Pancreas (tissue), 10 donors: ENCODE results near the gene ASPDH. TPM values are rescaled to one million over a fixed set of nuclear protein-coding genes. Genes with fewer than 3 reads are reported as not detected.

Experiments
- ATAC-seq, 4 donors: fragments of 200-7000 bp; cut with Tn5 transposase; one replicate each; pipeline versions ENCODE4 v1.8.0 to v1.9.1; 2020; ENCODE audit warnings: mild to moderate bottlenecking in 4 of 4, moderate library complexity in 4 of 4
- DNase-seq, 6 donors: peaks; one replicate each; pipeline ENCODE4 v3.0.0-alpha.2; 2020
- FAIRE-seq: peaks from 2 replicates; lab custom pipeline; 2012; peaks lifted over from hg19 to GRCh38; lab: Jason Lieb, UNC
- H3K27ac ChIP-seq, 4 donors: fragments of 200-600 bp; sonication (generic); 1 replicate in 3 of 4; 2 replicates in 1 of 4; pipeline versions ENCODE4 v1.5.0 to v1.8.0; 2020
- H3K27me3 ChIP-seq, 4 donors: fragments of 200-600 bp; one replicate each; pipeline ENCODE4 v1.8.0; 2021
- H3K36me3 ChIP-seq, 3 donors: fragments of 200-600 bp; sonication (generic) in 1 of 3; one replicate each; pipeline versions ENCODE4 v1.5.0 to v1.8.0; 2020 to 2021
- H3K4me1 ChIP-seq, 3 donors: fragments of 200-600 bp; one replicate each; pipeline ENCODE4 v1.8.0; 2021
- H3K4me3 ChIP-seq, 4 donors: fragments of 200-600 bp; sonication (generic) in 2 of 4; one replicate each; pipeline versions ENCODE4 v1.5.0 to v1.8.0; 2020 to 2021
- H3K9me3 ChIP-seq, 4 donors: fragments of 200-600 bp; one replicate each; pipeline ENCODE4 v1.8.0; 2021
- CTCF ChIP-seq, 4 donors: fragments of 200-600 bp; sonication (generic) in 3 of 4; IDR thresholded peaks; one replicate each; pipeline versions ENCODE4 v1.5.0 to v1.8.0; 2021; ENCODE audit warnings: antibody characterized with exemption in 4 of 4
- WGBS, 2 donors: extraction: QIAGEN DNeasy Blood & Tissue Kit; methylation state at CpG; one replicate each; pipeline ENCODE4 v1.1.7; 2013; 5-methylcytosine and 5-hydroxymethylcytosine counted together
- intact Hi-C, 3 donors: fragments of 100-400 bp; cut with DNase I; formaldehyde crosslinking; loops; one replicate each; pipeline versions ENCODE4 v1.11.1 to v1.14.2; 2022
- polyA plus RNA-seq, 2 donors: library from polyadenylated mRNA; stranded (reverse); fragments of 200-250 nt; gene quantifications; one replicate each; pipeline ENCODE4 v1.2.3, GENCODE V29; 2013
- total RNA-seq, 6 donors: library from RNA; stranded (reverse); fragmentation: NEBNext Ultra II Directional in 4 of 6; extraction: Animal tissue kit (Norgen Biotek cat#: 25700) in 4 of 6; gene quantifications; one replicate each; pipeline versions ENCODE4 v1.2.1 to v1.2.4, GENCODE V29; 2021 to 2023
- donor health status: healthy with polysubstance abuse.
- donor health status: DM: no; HTN: no; CAD: no; lungs with moderate emphysema.
- donor health status: DM: no; HTN: no; CAD: no.
- donor health status: control.
- donor health status: control.
- donor health status: Bipolar disorder and iron deficiency.
- donor health status: DM: yes; HTN: yes; CAD: no.
- donor health status: DM: no; HTN: no; CAD: no.
- donor health status: DM: no; HTN: no; CAD: no.
- donor health status: DM: yes; HTN: yes; CAD: no.

ASPDH gene
- total and polyA plus RNA-seq, 8 donors: 0.49 to 4.6 (median 1.2) TPM; not detected in 4

DNA sequence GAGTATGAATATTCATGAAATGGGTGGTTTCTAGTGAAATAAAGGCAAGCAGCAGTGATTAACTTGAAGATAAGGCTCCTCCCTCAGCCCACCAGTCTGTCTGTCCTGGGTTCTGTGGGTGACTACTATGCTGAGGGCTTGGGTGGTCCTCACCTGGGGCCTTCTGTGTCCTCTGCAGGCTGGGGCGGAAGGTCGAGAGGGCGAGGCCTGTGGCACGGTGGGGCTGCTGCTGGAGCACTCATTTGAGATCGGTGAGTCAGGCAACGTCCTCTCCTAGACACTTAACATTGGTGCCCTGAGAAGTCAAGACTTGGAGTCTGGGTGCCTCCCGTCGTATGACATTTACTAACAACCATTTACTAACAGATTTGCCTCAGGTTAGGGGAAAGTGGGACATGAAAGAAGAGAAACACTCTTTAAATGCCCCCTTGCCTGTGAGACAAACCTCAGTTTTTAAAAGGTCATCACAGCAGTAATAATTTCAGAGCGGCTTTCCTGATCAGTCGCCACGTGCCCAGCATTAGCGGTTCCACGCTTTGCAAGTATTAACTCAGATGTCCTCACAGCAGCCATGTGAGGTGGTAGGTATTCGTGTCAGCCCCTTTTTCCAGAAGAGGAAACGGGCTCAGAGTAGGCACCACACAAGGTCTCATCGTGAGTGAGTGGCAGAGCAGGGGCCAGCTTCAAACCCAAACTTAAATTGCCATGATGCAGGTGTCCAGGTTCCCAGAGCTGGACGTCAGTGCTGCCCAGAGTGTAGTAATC, 35.8 kb downstream of the ASPDH start:
- H3K27me3 ChIP-seq: no peaks in the 10 kb centered on the region
- WGBS, 2 donors: 89 to 94% methylated on average over 17 of the region's 17 CpGs
- TF ChIP-seq CTCF (IDR thresholded peaks at IDR 0.05): no peak
- DNase-seq (peak in 2 of 6 donors; percentile 36 to 43), ATAC-seq (no peak), FAIRE-seq (no peak)
- no peak overlapping the region for H3K27ac ChIP-seq
- peaks cover 0 to 11% (median 0%) of the 10 kb centered on the region in 3 donors for H3K4me1 ChIP-seq
- H3K36me3 ChIP-seq: peaks cover 0 to 26% (median 24%) of the 10 kb centered on the region in 3 donors
- intact Hi-C loops: no loop called here
- H3K4me3 ChIP-seq: peak overlapping the region in 1 of 4 donors; percentile 99
- no peaks in the 10 kb centered on the region for H3K9me3 ChIP-seq

DNA sequence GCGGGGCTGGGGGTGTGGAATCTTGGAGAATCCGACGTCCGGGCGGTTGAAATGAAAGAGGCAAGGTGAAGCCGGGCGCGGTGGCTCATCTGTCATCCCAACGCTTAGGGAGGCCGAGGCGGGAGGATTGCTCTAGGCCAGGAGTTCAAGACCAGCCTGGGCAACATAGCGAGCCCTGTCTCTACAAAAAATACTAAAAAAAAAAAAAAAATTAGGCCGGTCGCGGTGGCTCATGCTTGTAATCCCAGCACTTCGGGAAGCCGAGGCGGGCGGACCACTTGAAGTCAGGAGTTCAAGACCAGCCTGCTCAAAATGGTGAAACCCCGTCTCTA, 36.8 kb downstream of the ASPDH start:
- Histone ChIP-seq H3K9me3 (no peaks in the 10 kb centered on the region), H3K4me3 (peak overlapping the region; percentile 70 to 99 (median 82)), H3K36me3 (peaks cover 0 to 20% (median 18%) of the 10 kb centered on the region in 3 donors), H3K27ac (peak overlapping the region in 3 of 4 donors; percentile 58 to 82 (median 75)), H3K4me1 (peaks cover 0 to 11% (median 0%) of the 10 kb centered on the region in 3 donors), H3K27me3 (no peaks in the 10 kb centered on the region)
- 7 to 9% methylated on average over 20 of the region's 20 CpGs for WGBS, 2 donors
- ATAC-seq (no peak), FAIRE-seq (no peak), DNase-seq (no peak)
- no peak for TF ChIP-seq CTCF (IDR thresholded peaks at IDR 0.05)
- intact Hi-C loops: no loop called here

DNA sequence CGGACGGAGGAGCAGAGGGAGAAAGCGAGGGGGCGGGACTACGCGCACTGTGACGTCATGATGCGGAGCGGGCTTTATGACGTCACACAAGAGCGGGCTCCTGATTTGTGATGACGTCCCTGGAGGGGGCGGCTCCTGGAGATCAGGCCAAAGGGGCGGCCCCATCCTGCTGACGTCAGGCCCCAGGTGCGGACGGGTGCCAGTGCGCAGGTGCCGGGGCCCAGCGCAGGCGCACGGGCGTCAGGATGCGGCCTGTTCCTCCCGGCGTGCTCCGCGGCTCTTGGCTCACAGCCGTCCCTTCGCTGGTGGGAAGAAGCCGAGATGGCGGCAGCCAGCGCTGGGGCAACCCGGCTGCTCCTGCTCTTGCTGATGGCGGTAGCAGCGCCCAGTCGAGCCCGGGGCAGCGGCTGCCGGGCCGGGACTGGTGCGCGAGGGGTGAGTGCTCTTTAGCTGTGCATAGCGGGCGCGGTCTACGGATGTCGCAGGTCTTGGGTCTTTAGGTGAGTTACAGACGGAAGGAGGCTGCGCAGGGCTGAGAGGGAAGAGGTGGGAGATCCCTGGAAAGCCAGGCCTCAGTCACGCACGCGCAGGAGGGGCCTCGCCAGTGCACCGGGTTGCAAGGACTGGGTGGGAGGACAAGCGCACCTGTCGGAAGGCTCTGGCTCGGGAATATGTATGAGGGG, 37.3 kb downstream of the ASPDH start, which contains the start of the genes EMC10 and GARIN5A:
Gene EMC10, plus strand, starts transcription at position 284 of the 683 bp plus-strand sequence. Its CDS starts 38 bp downstream, at position 322.
Gene GARIN5A, minus strand, starts transcription at position 625 of the 683 bp plus-strand sequence. Its CDS starts 460 bp downstream, at position 165.
- DNase-seq: peak; percentile 90 to 98 (median 95)
- Histone ChIP-seq H3K27ac (peak within 1 kb of the TSS; percentile 58 to 82 (median 70)), H3K4me3 (peak within 1 kb of the TSS; percentile 70 to 99 (median 82)), H3K36me3 (peaks cover 0 to 18% (median 15%) of the 10 kb centered on the region in 3 donors), H3K4me1 (peaks cover 0 to 11% (median 0%) of the 10 kb centered on the region in 3 donors), H3K27me3 (no peaks in the 10 kb centered on the region), H3K9me3 (no peaks in the 10 kb centered on the region)
- ATAC-seq: peak; percentile 94 to 99 (median 96)
- no peak for TF ChIP-seq CTCF (IDR thresholded peaks at IDR 0.05)
- no peak for FAIRE-seq
- intact Hi-C loops: no loop called here
- 1 to 2% methylated on average over 58 of the region's 58 CpGs for WGBS, 2 donors

DNA sequence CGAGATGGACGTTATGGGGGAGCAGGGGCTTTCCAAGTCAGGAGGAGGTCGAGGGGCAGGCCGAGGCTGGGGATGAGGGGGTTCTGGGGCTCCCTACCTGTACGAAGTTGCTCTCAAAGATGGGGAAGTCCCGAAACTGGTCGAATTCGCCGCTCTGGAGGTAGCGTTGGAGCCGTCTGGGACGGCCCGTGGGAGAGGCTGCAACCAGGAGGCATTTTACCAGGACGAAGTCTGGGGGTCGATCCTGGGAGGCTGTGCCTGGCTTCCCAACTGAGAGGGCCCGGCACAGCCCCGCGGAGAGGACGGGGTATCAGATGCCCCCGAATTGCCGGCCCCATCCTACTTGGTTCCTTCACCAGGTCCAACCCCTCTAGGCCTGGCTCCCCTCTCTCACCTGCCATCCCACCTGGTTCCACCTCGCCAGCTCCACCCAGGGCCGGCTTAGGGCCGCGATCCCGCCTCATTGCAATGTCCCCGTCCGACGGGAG, 37.9 kb downstream of the ASPDH start:
- FAIRE-seq (no peak), DNase-seq (no peak), ATAC-seq (no peak)
- Histone ChIP-seq H3K36me3 (peaks cover 0 to 15% (median 9%) of the 10 kb centered on the region in 3 donors), H3K4me1 (peaks cover 0 to 11% (median 0%) of the 10 kb centered on the region in 3 donors), H3K9me3 (no peaks in the 10 kb centered on the region), H3K27ac (peak overlapping the region in 3 of 4 donors; percentile 65 to 82 (median 75)), H3K4me3 (peak overlapping the region in 3 of 4 donors; percentile 75 to 99 (median 90)), H3K27me3 (no peaks in the 10 kb centered on the region)
- TF ChIP-seq CTCF (IDR thresholded peaks at IDR 0.05): no peak
- intact Hi-C loops: no loop called here
- 67 to 80% methylated on average over 27 to 29 of the region's 29 CpGs for WGBS, 2 donors
